Activated naive CD8-positive, alpha-beta T cell treated with anti-CD3 and anti-CD28 coated beads for 36 hours (primary cell): ENCODE data around the gene DSE. TPM values are rescaled to one million over a fixed set of nuclear protein-coding genes. Genes with fewer than 3 reads are reported as not detected.

Experiments used
- DNase-seq: peaks from one replicate; pipeline ENCODE4 v3.0.0; 2021
- H3K27ac Mint-ChIP-seq: one replicate; pipeline ENCODE4 v1.8.0; 2022; ENCODE audit warnings: mild to moderate bottlenecking, moderate library complexity, mixed read lengths
- H3K27me3 Mint-ChIP-seq: one replicate; pipeline ENCODE4 v1.8.0; 2022; ENCODE audit warnings: mild to moderate bottlenecking, mixed read lengths
- H3K36me3 Mint-ChIP-seq: one replicate; pipeline ENCODE4 v1.8.0; 2021; ENCODE audit warnings: mild to moderate bottlenecking, mixed read lengths
- H3K4me1 Mint-ChIP-seq: one replicate; pipeline ENCODE4 v1.8.0; 2021; ENCODE audit warnings: mixed read lengths
- H3K4me3 Mint-ChIP-seq: one replicate; pipeline ENCODE4 v1.8.0; 2022; ENCODE audit warnings: mild to moderate bottlenecking, moderate library complexity, mixed read lengths
- H3K9me3 Mint-ChIP-seq: one replicate; pipeline ENCODE4 v1.8.0; 2022; ENCODE audit warnings: mixed read lengths
- total RNA-seq, 2 experiments: library from RNA; stranded (reverse); gene quantifications; one replicate each; pipeline ENCODE4 v1.2.3, GENCODE V29; 2021

Gene DSE
- total RNA-seq, 2 experiments from 2014 or later = 3.2 to 4.9 TPM

DNA sequence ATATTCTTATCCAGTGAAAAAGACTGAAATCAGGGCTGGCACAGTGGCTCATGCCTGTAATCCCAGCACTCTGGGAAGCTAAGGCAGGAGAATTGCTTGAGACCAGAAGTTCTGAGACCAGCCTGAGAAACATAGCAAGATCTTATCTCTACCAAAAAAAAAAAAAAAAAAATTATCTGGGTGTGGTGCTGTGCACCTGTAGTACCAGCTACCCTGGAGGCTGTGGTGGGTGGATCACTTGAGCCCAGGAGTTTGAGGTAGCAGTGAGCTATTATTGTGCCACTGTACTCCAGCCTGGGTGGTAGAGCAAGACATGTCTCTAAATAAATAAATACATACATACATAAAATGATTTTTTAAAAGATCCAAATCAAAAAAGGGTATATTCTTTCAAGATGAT lies 96.8 kb downstream of the DSE start:
- H3K27me3 Mint-ChIP-seq = peaks cover 26% of the 10 kb centered on the region
- no peak for DNase-seq
- H3K27ac Mint-ChIP-seq = no peak overlapping the region
- no peak overlapping the region for H3K4me3 Mint-ChIP-seq
- H3K36me3 Mint-ChIP-seq = no peaks in the 10 kb centered on the region
- H3K9me3 Mint-ChIP-seq = no peaks in the 10 kb centered on the region
- H3K4me1 Mint-ChIP-seq = peaks cover 7% of the 10 kb centered on the region

GRCh38 chr6:116468293-116468692 lies 97.5 kb downstream of the DSE start:
- H3K36me3 Mint-ChIP-seq = no peaks in the 10 kb centered on the region
- H3K4me3 Mint-ChIP-seq = no peak overlapping the region
- peaks cover 7% of the 10 kb centered on the region for H3K4me1 Mint-ChIP-seq
- H3K9me3 Mint-ChIP-seq = no peaks in the 10 kb centered on the region
- DNase-seq = no peak
- H3K27ac Mint-ChIP-seq = no peak overlapping the region
- H3K27me3 Mint-ChIP-seq = peaks cover 18% of the 10 kb centered on the region

DNA sequence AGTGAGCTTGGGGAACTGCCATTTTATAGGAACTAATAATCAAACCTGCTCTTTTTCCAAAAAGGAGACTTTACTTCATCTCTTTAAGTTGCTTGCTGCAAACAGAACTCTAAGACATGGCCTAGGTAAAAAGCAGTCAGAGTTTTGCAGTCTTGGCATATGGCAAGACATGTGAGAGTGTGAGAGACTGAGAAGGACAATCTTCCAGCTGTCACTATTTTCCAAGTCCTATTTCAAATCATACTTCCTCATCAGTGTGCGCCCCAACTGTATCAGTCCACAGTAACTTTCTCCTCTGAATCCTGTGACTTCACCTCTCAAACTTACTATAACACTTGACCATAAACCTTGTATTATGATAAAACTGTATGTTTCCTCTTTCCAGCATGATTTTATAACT lies 100.8 kb downstream of the DSE start:
- Mint-ChIP-seq H3K27ac (no peak overlapping the region), H3K9me3 (no peaks in the 10 kb centered on the region), H3K4me1 (peaks cover 18% of the 10 kb centered on the region), H3K4me3 (no peak overlapping the region), H3K27me3 (peaks cover 2% of the 10 kb centered on the region), H3K36me3 (no peaks in the 10 kb centered on the region)
- no peak for DNase-seq

GRCh38 chr6:116472706-116473105 lies 102.0 kb downstream of the DSE start:
- peaks cover 18% of the 10 kb centered on the region for H3K4me1 Mint-ChIP-seq

DNA sequence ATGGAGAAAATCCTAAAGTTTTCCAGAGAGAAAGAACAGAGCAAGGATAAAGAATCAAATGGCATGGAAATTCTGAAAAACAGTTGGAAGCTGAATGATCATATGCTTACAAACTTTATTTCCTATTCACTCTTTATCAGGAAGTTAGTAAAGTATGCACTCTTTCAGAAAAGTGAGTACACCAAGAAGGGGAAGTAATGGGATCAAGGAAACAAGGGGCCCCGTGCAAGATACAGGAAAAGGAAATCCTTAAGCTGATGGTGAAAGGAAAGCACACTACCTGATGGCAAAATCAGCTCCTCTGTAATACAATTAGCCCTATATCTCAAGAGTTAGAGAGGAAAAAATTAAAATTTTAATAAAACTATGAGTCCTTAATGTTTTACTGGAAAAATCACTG lies 104.4 kb downstream of the DSE start:
- no peak overlapping the region for H3K4me3 Mint-ChIP-seq
- no peaks in the 10 kb centered on the region for H3K27me3 Mint-ChIP-seq
- no peak overlapping the region for H3K27ac Mint-ChIP-seq
- H3K9me3 Mint-ChIP-seq = peaks cover 3% of the 10 kb centered on the region
- H3K36me3 Mint-ChIP-seq = no peaks in the 10 kb centered on the region
- peaks cover 18% of the 10 kb centered on the region for H3K4me1 Mint-ChIP-seq
- DNase-seq = no peak

More at GRCh38 chr6:116472706-116473105, 102.0 kb downstream of the DSE start:
- H3K9me3 Mint-ChIP-seq = no peaks in the 10 kb centered on the region
- H3K27me3 Mint-ChIP-seq = peaks cover 2% of the 10 kb centered on the region
- H3K4me3 Mint-ChIP-seq = no peak overlapping the region
- DNase-seq = no peak
- no peak overlapping the region for H3K27ac Mint-ChIP-seq
- no peaks in the 10 kb centered on the region for H3K36me3 Mint-ChIP-seq

- H3K27me3 Mint-ChIP-seq = no peaks in the 10 kb centered on the region
- H3K4me3 Mint-ChIP-seq = no peak overlapping the region
- DNase-seq = peak; percentile 14
- H3K4me1 Mint-ChIP-seq = peaks cover 18% of the 10 kb centered on the region
- H3K9me3 Mint-ChIP-seq = peaks cover 3% of the 10 kb centered on the region
- no peaks in the 10 kb centered on the region for H3K36me3 Mint-ChIP-seq
- H3K27ac Mint-ChIP-seq = no peak overlapping the region
These were observed 105.4 kb downstream of the DSE start for GRCh38 chr6:116476002-116476678.

GRCh38 chr6:116482780-116483179 lies 112.0 kb downstream of the DSE start:
- Mint-ChIP-seq H3K36me3 (no peaks in the 10 kb centered on the region), H3K9me3 (peaks cover 3% of the 10 kb centered on the region), H3K27ac (no peak overlapping the region), H3K4me1 (no peaks in the 10 kb centered on the region), H3K4me3 (no peak overlapping the region), H3K27me3 (peaks cover 5% of the 10 kb centered on the region)
- DNase-seq = no peak

- DNase-seq = no peak
- Mint-ChIP-seq H3K9me3 (peaks cover 1% of the 10 kb centered on the region), H3K27me3 (peaks cover 5% of the 10 kb centered on the region), H3K4me1 (no peaks in the 10 kb centered on the region), H3K27ac (no peak overlapping the region), H3K36me3 (no peaks in the 10 kb centered on the region), H3K4me3 (no peak overlapping the region)
These were observed 112.9 kb downstream of the DSE start for GRCh38 chr6:116483616-116484015.

DNA sequence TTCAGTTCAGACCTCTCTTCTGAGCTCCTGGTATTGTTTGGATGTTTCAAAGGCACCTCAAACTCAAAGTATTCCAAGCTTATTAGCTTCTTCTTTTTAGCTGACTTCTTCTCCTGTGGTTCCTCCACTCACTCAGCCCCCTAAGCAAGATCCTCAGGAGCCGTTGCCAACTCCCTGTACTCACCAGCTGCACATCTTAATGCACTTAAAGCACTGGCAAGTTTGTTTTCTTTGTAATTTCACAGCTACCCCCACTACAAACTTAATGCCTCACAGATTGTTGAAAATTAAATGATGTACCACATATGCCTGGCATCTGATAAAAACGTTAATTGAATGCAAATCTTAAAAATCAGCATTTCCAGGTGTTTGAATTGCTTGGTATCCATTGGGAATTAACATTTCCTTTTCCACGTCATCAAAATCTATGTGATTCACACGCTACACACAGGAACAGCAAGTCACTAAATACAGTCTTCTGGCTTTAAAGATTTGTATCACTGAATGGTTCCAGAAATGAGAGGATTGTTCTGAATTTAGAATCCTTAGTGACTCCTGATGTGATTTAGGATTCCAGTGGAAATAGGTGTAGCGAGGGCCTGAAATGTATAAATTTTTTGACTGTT lies 114.9 kb downstream of the DSE start:
- H3K27ac Mint-ChIP-seq = no peak overlapping the region
- no peak for DNase-seq
- H3K27me3 Mint-ChIP-seq = peaks cover 10% of the 10 kb centered on the region
- H3K36me3 Mint-ChIP-seq = no peaks in the 10 kb centered on the region
- no peaks in the 10 kb centered on the region for H3K9me3 Mint-ChIP-seq
- H3K4me1 Mint-ChIP-seq = no peaks in the 10 kb centered on the region
- no peak overlapping the region for H3K4me3 Mint-ChIP-seq

DNA sequence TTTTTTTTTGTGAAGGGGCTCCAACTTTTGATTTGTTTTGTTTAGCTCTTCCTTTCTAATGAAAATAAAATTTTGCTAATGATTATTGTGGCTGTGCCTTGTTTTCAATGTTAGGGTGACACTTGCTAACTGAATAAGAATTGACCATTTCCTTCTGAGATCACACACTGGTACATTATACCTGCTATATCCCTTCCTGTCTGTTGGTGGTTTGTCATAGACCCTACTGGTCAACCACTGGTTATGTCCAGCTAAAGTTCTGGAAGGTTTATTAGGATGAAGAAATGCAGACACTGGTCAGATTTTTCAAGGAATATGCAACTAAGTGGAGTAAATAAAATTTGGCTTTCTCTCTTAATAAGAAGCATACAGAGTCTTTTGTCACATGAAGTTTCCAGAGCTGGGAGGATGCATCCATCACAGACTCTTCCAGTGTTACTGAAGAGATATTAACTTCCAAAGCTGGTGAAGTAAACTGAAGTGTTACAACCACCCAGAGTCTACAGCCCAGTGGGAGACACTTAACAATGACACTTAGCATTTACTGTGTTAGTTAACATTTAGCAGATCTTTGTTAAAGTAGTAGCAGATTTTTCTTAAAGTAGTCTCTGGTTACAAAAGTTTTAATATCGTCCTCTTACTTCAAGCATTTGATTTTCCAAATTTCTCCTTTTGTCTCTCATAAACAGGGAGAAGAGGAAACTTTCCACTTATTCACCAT lies 121.0 kb downstream of the DSE start:
- no peak for DNase-seq
- Mint-ChIP-seq H3K27ac (no peak overlapping the region), H3K27me3 (peaks cover 5% of the 10 kb centered on the region)

GRCh38 chr6:116492331-116493067 lies 121.8 kb downstream of the DSE start:
- DNase-seq = no peak
- H3K4me1 Mint-ChIP-seq = no peaks in the 10 kb centered on the region
- H3K27me3 Mint-ChIP-seq = peaks cover 5% of the 10 kb centered on the region
- peaks cover 2% of the 10 kb centered on the region for H3K9me3 Mint-ChIP-seq
- no peak overlapping the region for H3K27ac Mint-ChIP-seq
- no peaks in the 10 kb centered on the region for H3K36me3 Mint-ChIP-seq
- no peak overlapping the region for H3K4me3 Mint-ChIP-seq

More for the DNA sequence above, 121.0 kb downstream of the DSE start:
- Mint-ChIP-seq H3K9me3 (peaks cover 2% of the 10 kb centered on the region), H3K36me3 (no peaks in the 10 kb centered on the region), H3K4me1 (no peaks in the 10 kb centered on the region), H3K4me3 (no peak overlapping the region)

Other genes with a start within 250 kb of the DSE start
- not detected for gene COL10A1, start 244.8 kb upstream of the DSE start, total RNA-seq
- gene TSPYL4, start 116.9 kb upstream of the DSE start, total RNA-seq = 10 to 100 TPM; 15.1 to 15.2 TPM
- 10 to 100 TPM; 45.4 to 46.0 TPM for gene TSPYL1, start 91.0 kb upstream of the DSE start, total RNA-seq
- 1 to 10 TPM; 5.6 to 7.4 TPM for gene CALHM6, start 90.4 kb downstream of the DSE start, total RNA-seq
- gene CALHM5, start 140.7 kb downstream of the DSE start, total RNA-seq = not detected
- gene TRAPPC3L, start 174.7 kb downstream of the DSE start, total RNA-seq = not detected
- not detected for gene CALHM4, start 182.8 kb downstream of the DSE start, total RNA-seq
- 10 to 100 TPM; 52.2 to 52.5 TPM for gene RWDD1, start 200.6 kb downstream of the DSE start, total RNA-seq
- gene RSPH4A, start 245.5 kb downstream of the DSE start, total RNA-seq = under 1 TPM; 0.23 to 0.44 TPM